Pulmonary artery endothelial cell (primary cell): Measurements from ENCODE around the gene CCIN. TPM values are rescaled to one million over a fixed set of nuclear protein-coding genes. Genes with fewer than 3 reads are reported as not detected.

Experiments
- total RNA-seq: library from RNA; depleted of rRNA; stranded (reverse); fragments of >200 nt; gene quantifications from 2 replicates; pipeline ENCODE4 v1.2.3, GENCODE V29; 2014

CCIN gene
- total RNA-seq, 1 donor from 2014 or later = 1.2 TPM

Other genes with a start within 250 kb of the CCIN start
- not detected in 2 replicates for gene OR2S2, start 211.2 kb upstream of the CCIN start, total RNA-seq
- 11.9 and 15.5 TPM in 2 replicates for gene RECK, start 132.5 kb upstream of the CCIN start, total RNA-seq
- gene GLIPR2, start 32.7 kb upstream of the CCIN start, total RNA-seq = 36.2 and 40.3 TPM in 2 replicates
- gene CLTA, start 21.5 kb downstream of the CCIN start, total RNA-seq = 264 and 287 TPM in 2 replicates
- gene GNE, start 89.1 kb downstream of the CCIN start, total RNA-seq = 11.1 and 18.9 TPM in 2 replicates
- gene RNF38, start 230.9 kb downstream of the CCIN start, total RNA-seq = 14.0 and 16.0 TPM in 2 replicates